ENCODE measurements around the gene MMD.
"Not testable (repeated sequence)": the region's sequence is repeated elsewhere in the genome, so short reads cannot be mapped to it uniquely, and the experiment has no call there.

MMD gene

DNA sequence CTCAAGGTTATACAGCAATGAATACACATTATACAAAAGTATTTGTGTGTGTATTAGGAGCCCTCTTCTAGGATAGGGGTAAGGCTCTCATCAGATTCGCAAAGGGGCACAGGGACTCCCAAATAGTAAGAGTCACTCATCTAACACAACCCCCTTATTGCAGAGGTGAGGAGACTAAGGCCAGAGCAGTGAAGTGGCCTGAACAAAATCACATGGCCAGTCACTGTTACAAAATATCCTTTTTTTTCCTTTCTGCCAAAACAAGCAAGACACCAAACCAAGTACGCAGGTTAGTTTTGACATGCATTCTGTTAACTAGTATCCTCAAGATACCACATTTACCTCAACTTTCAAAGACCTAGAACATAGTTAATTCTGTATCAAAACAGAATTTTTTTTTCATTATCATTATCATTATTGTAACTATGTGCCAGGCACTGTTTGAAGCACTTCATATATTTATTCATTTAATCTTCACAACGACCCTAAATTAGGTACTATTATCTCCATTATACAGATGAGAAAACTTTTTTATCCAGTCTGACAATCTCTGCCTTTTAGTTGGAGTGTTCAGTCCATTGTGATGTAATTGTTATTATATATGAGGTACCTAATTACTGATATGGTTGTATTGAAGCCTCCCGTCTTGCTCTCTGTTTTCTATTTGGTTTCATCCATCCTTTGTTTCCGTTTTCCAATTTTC is 25.7 kb downstream of the MMD start:
- in situ Hi-C loops (cut with MboI; ENCODE audit: low sequenced_read_pairs) = no loop called here

DNA sequence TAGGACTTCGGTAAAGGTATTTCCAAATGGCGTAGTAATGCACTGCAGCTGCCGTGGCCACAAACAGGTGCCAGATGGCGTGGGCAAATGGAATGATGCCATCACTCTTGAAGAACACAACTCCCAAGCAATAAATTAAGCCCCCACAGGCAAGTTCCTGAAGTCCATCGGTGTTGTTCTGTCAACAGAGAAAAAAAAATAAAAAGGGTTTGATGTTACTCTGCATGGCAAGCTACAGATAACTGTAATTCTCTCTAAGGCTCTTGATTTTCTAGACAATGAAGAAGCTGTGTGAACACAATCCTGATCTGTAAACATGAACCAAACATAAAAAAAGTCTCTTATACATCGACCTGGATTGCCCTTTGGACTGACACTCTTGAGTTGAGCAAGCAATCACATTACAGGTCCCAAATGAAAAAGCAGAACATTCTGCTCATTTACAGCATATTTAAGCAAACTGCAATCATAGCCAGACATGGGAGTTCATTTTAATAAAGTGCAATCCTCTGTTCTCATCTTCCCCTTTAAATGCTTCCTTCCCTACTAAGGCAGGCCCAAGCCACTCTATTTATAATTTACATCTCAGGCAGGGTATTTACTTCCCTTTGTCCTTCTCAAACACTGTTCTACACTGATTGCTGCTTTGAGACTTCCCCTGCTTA is 27.1 kb downstream of the MMD start:
- in situ Hi-C loops (cut with MboI; ENCODE audit: low sequenced_read_pairs) = no loop called here

DNA sequence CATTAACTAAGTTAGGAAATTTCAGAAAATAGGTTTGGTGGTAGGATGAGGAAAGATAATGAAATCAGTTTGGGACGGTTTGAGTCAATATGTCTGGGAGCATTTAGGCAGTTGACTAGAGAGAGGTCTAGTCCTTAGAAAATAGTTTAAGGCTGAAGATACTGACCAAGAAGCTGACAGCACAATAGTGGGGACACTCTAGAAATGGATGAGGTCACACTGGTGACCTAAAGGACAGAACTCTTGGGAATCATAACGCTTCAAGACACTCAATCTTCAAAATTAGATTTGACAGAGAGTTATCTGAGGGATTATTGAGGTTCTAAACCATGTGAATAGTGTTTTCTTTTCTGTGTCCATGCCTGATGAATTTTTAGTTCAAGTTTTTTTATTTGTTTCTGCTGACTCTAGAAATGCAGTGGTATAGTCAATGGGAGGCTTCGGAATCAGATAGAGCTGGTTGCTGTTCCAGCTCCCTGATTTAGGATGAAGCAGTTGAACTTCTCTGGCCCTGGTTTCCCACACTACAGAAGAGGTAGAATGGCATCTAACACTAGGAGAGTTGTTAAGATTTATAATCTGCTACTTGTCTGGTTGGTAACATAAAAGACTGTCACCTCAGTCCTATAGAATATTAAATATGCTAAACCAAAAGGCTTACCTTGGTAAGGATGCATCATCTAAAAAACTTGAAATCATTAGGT is 29.7 kb downstream of the MMD start:
- in situ Hi-C loops (cut with MboI; ENCODE audit: low sequenced_read_pairs) = no loop called here

DNA sequence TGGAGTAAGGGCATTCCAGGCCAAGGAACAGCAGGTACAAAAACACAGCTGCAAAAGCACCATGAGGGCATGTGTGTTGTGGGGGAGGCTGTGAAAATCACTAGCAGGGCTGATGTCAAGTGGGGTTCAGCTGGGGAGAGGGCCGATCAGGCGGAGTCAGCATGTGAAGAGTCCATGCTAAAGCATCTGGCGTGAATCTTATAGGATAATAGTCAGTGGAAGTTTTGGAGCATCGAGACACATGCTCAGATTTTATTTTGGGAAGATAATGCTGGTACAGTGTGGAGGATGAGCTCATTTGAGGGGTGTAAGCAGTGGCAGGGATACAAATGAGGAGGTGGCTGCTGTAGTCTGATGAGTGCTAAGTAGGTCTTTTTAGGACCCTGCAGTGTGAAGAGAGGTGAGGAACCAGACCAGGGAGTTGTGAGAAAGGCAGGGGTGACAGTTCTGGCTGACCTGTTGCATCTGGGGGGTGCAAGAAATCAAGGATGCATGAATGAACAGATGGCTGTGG is 30.3 kb downstream of the MMD start:
- in situ Hi-C loops (cut with MboI; ENCODE audit: low sequenced_read_pairs) = no loop called here

DNA sequence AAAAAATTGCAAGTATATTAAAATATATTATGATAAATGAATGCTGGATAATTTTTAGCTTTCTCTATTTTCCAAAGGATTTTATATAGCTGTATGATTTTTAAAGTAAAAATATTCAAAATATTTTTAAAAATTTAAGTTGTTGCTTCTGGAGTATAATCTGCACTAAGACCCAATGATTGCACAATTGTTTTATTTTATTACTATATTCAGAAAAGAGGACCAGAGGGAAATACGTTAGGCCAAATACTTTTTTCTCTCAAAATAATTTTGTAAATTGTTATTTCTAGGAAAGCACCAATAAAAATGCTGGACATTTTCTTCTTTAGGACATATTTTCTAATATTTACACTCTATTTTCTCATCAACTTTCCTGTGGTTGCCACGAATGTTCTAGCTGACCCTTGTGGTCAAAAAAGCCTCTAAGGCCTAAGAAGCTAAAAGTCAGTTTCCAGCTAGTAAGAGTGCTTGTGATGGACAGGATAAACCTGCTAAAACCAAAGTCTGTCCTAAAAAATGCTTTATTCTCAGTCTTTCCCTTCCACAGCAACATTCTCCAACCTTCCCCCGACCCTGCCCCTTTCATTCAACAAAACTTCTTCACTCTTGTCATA is 31.2 kb downstream of the MMD start:
- in situ Hi-C loops (cut with MboI; ENCODE audit: low sequenced_read_pairs) = no loop called here

DNA sequence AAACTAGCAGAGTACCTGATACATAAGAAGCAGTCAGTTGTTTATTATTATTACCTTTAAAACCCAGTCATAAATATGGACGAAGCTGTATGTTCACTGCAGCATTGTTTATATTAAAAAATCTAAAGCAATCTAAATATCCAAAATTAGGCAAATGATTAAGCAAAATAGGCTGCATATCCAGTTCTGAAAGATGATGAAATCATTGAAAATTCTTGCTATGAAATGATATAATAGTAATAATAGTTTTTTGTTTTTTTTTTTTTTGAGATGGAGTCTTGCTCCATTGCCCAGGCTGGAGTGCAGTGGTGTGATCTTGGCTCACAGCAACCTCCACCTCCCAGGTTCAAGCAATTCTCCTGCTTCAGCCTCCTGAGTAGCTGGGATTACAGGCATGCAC is 31.9 kb downstream of the MMD start:
- in situ Hi-C loops (cut with MboI; ENCODE audit: low sequenced_read_pairs) = not testable (repeated sequence)

DNA sequence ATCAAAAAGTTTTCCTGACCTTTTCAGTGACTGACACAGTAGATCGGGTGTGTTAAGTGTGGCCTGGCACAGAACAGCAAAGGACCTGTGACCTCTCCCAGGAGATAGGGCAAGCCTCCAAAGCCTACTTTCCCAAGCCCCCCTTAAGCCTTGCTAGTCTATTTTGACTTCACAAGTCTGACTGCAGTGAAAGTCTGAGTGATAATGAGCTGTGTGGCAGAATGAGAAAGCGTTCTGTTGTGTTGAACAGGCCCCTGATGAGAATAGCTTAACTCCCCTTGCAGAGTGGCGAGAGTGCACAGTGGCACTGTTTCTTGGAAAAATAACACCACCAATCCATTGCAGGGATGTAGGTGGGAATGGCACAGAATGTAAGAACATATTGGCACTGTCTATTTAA is 32.8 kb downstream of the MMD start:
- in situ Hi-C loops (cut with MboI; ENCODE audit: low sequenced_read_pairs) = no loop called here

DNA sequence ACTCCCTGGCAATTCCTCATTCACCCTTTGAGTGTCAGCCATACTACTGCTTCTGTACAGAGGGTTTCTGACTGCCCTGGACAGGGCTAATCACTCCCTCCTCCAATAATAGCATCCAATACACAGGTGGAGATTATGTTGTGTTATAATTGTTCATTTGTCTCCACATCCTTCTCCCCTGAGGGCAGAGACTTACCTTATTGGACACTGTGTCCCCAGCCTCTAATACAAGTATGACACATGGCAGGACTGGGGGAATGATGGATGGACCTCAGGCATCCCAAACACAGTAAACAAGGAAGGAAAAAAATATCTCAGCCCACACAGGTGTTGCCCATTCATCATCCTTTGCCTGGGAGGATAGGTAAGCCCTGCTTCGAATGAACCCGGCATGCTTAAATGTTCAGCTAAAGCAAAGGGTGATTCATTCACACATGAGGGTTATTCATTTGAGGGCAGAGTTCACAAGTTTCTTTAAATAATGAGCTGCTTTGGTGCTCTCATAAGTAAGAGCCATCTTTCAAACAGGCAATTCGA is 34.8 kb downstream of the MMD start:
- in situ Hi-C loops (cut with MboI; ENCODE audit: low sequenced_read_pairs) = no loop called here

DNA sequence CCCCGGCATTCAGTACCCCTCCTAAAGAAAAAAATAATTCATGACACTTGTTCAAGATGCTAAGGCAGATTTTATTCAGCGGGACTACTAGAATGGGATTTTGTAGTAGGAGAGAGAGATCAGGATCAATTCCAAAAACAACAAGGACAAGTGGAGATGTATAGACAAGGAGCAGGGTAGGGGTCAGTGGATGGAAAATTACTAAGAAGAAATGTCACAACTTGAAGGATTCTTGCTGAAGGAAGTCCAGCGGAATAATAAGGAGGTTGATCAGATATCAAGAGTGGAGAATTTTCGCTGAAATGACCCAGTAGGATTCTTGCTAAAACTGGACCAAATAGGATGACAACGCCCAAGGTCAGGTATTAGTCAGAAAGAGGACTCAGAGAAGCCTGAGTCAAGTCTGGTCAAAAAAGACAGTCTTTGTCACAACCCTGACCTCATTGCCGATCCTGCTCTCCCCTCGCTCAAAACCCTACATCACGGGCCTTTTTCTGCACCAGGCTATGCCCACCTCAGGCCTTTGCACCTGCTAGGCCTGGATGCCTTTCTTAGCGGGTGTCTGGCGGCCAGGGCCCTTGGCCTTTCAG is 36.9 kb downstream of the MMD start:
- in situ Hi-C loops (cut with MboI; ENCODE audit: low sequenced_read_pairs) = no loop called here

GRCh38 chr17:55383771-55384642 is 37.6 kb downstream of the MMD start:
- in situ Hi-C loops (cut with MboI; ENCODE audit: low sequenced_read_pairs) = no loop called here

DNA sequence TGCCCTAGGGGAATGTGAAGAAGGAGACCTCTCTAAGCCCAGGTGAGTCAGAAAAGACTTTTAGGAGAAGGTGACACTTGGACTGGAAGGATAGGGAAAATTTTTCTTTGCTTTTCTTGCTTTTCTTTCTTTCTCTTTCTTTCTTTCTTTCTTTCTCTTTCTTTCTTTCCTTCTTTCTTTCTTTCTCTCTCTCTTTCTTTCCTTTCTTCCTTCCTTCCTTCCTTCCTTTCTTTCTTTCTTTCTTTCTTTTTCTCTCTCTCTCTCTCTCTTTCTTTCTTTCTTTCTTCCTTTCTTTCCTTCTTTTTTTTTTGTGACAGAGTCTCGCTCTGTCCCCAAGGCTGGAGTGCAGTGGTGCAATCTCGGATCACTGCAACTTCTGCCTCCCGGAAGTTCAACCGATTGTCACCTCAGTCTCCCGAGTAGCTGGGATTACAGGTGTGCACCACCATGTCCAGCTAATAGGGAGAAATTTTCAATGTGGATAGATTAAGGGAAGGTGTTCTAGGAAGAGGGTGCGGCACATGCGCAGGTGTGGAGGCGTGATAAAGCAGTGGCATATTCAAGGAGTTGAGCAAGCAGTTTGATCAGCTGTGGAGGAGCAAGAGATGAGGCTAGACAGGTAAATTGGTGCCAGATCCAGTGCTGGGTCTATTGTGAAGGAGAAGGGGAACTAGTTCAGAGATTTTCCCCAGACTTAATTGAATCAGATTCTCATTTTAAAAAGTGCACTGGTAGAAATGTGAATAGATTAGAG is 40.4 kb downstream of the MMD start:
- in situ Hi-C loops (cut with MboI; ENCODE audit: low sequenced_read_pairs) = no loop called here

DNA sequence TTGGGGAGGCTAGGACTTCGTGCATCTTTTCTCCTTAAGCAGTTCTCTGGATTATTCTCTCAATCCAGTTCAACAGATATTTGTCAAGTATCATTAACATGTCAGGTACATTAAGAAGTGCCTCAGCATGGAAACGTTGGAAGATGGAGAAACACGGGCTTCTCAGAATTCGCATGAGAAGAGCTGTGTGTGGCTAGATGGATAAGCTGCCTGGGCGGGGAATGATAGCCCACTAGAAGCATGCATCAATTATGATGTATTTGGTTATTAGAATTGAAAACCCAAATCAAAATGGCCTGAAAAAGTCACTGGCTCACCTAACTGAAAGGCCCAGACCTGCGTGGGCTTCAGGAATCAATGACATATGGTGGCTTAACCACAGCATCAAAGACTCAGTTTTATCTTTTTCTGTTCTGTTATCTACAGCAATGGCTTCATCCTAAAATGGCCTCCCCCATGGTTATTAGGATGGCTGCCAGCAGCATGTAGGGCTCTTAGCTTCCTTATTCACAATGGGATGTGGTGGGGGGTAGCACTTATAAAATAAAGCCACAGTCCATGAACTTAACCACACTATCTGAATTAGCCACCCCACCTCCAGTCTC is 43.9 kb downstream of the MMD start:
- in situ Hi-C loops (cut with MboI; ENCODE audit: low sequenced_read_pairs) = no loop called here

DNA sequence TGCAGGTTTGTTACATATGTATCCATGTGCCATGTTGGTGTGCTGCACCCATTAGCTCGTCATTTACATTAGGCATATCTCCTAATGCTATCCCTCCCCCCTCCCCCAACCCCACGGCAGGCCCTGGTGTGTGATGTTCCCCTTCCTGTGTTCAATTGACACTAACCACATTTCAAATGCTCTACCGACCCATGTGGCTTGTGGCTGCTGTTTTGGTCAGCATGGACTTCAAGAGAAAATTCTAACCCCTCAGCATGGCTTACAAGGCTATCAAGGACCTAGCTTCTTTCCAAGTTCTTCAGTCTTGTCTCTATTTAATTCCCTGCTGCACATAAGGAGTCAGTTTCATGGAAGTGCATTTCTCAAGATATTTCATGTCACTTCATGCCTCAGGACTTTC is 52.9 kb downstream of the MMD start:
- in situ Hi-C loops (cut with MboI; ENCODE audit: low sequenced_read_pairs) = no loop called here

DNA sequence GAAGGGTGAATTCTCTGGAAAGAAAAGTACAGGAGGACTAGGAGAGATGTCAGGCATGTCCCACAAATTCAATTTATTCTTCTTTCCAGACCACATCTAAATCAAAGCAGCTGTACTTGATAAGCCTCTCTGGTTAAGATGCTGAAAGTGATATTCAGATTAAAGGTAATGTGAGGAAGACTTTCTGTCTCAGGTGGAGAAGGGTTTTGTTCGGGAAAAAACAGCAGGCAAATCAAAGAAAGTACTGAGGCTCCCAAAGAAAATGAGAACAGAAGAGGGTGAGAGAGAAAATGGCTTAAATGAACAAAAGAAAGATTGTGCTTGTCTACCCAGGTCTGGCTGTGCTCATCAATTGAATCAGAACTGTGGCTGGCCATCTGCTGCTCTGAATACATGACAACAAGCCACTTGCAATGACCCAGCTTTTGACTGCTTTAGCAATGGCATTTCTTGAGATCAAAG is 55.6 kb downstream of the MMD start:
- in situ Hi-C loops (cut with MboI; ENCODE audit: low sequenced_read_pairs) = no loop called here

- in situ Hi-C loops (cut with MboI; ENCODE audit: low sequenced_read_pairs) = no loop called here
Measured at GRCh38 chr17:55363033-55363432, 58.6 kb downstream of the MMD start.

DNA sequence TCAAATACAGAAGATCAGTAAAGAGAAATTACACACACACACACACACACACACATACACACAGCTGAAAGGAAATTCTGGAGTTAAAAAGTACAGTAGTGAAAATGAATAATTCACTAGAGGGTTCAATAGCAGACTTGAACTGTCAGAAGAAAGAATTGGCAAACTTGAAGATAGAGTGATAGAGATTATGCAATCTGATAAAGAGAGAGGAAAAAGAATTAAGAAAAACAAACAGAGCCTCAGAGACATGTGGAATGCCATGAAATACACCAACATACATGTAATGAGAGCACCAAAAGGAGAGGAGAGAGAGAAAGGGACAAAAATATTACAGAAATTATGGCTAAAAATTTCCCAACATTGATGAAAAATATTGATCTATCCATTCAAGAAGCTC is 60.7 kb downstream of the MMD start:
- in situ Hi-C loops (cut with MboI; ENCODE audit: low sequenced_read_pairs) = no loop called here

DNA sequence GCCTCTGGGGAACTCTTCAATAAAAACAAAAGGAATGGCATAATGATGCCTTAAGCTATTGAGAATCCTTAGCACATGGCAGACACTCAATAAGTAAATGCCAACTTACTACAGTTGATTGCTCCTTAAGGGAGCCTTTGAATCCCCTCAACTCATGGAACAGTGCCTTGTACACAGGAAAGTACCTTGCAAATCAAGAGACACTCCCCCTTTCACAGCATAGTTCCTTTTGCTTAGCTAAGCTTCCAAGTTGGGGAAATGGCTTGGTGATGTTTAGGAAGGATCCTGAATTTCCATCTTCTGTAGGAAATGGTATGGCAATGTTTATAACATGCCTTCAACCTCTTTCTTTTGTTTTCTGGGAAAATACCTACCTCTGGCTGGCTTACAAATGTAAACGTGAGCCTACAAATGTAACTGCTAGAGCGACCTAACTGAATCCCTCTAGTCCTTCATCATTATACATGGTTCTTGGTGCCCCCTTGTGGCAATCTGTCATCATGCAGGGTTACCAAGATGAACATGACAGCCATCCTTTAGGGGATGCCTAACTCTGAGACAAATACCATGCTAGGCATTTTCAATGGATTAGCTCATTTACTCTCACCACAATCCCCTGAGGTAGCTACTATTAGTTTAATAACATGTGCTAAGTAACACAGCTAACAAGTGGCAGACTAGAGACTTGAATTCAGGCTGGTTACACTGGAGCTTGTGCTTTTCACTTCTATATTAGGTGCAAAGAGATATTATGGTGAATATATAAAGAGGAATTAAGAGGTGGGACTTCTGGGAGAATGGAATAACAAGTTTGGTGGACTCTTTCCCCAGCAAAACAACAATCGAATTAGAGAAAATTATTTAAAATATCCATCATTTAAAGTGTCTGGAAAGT is 65.0 kb downstream of the MMD start:
- in situ Hi-C loops (cut with MboI; ENCODE audit: low sequenced_read_pairs) = no loop called here

DNA sequence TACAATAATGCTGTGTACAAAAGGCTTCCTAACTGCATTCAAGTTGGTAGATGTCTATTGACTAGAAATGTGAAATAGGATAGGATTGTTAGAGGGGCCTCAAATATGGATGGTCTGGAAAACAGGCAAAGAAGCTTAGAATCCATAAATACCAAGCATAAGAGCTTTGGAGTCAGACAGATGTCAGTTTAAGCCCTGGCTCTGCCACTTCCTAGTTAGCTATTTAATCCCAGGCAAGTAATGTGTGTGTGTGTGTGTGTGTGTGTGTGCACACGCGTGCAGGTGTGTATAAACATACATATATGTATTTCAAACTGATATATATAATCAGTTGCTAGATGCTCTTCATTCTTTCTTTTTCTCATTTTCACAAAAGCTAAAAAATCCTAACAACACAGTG is 66.7 kb downstream of the MMD start:
- in situ Hi-C loops (cut with MboI; ENCODE audit: low sequenced_read_pairs) = no loop called here

All from HL-60/S4 (cell line).